Liver (tissue), 3 donors: ENCODE results near the gene GFRA4.

ENCODE experiments used
- GABPA ChIP-seq, 2 donors: IDR thresholded peaks in 1 of 2; conservative IDR thresholded peaks in 1 of 2; 2 replicates each; pipeline ENCODE4 v1.6.1; 2016; ENCODE audit warnings: antibody characterized with exemption in 2 of 2, mild to moderate bottlenecking in 1 of 2, moderate library complexity in 1 of 2
- JUND ChIP-seq, 2 donors: IDR thresholded peaks; 2 replicates each; pipeline ENCODE4 v1.6.1; 2016; ENCODE audit warnings: antibody characterized with exemption in 2 of 2
- TAF1 ChIP-seq: conservative IDR thresholded peaks from 2 replicates; pipeline ENCODE4 v1.6.1; 2016; ENCODE audit warnings: antibody characterized with exemption, mild to moderate bottlenecking
- TF ChIP-seq, protein P1 (sequence below): fragments of 150-350 bp; IDR thresholded peaks from 2 replicates; pipeline ENCODE4 v1.5.1; 2017; ENCODE audit warnings: improper control_type of control experiment, low read depth, low read length; ENCODE audit not compliant: missing input control
- donor health status: healthy.
- donor health status: healthy.

DNA sequence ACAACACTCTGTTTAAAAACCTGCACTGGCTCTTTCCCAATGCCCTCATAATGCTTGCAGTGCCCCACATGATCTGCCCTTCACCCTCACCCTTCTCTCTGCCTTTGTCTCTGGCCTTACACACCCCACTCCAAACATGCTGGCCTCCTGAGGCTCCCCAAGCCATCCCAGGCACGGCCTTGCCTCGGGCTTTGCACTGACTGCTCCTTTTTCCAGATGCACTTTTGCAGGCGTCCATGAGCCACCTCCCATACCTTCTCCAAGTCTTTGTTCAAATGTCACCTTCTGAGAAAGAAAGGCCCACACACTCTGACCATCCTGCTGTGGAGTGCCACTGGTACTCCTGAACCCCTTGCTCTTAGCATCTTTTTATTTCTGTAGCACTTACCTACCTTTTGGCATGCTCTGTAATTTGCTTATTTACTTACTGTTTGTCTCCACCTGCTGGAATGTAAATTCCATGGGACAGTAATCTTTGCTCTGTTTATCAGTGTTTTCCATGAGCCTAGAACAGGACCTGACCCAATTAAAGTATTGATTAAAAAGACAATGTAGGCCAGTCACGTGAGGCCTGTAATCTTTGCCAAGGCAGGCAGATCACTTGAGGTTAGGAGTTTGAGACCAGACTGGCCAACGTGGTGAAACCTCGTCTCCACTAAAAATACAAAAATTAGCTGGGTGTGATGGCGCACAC lies 30.7 kb downstream of the GFRA4 start:
- TF ChIP-seq TAF1, result no peak
- TF ChIP-seq, protein P1, sequence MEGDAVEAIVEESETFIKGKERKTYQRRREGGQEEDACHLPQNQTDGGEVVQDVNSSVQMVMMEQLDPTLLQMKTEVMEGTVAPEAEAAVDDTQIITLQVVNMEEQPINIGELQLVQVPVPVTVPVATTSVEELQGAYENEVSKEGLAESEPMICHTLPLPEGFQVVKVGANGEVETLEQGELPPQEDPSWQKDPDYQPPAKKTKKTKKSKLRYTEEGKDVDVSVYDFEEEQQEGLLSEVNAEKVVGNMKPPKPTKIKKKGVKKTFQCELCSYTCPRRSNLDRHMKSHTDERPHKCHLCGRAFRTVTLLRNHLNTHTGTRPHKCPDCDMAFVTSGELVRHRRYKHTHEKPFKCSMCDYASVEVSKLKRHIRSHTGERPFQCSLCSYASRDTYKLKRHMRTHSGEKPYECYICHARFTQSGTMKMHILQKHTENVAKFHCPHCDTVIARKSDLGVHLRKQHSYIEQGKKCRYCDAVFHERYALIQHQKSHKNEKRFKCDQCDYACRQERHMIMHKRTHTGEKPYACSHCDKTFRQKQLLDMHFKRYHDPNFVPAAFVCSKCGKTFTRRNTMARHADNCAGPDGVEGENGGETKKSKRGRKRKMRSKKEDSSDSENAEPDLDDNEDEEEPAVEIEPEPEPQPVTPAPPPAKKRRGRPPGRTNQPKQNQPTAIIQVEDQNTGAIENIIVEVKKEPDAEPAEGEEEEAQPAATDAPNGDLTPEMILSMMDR, result peak; percentile 37
- no peak for TF ChIP-seq GABPA (IDR thresholded peaks at IDR 0.05 in 1 of 2, conservative IDR thresholded peaks at IDR 0.05 in 1 of 2)
- TF ChIP-seq JUND (IDR thresholded peaks at IDR 0.05), result peak; percentile 82
